Measurements from ENCODE around the gene SLC24A3.

The SLC24A3 gene

GRCh38 chr20:19652591-19653026, 440.2 kb downstream of the SLC24A3 start:
- peaks cover 6% of the 10 kb centered on the region for H3K4me1 ChIP-seq (ENCODE audit: insufficient read depth, low read length, poor library complexity, severe bottlenecking)
- H3K9me3 ChIP-seq (ENCODE audit: insufficient read depth, low read depth, low read length) = no peaks in the 10 kb centered on the region
- H3K36me3 ChIP-seq (ENCODE audit: insufficient read depth, low read length) = no peaks in the 10 kb centered on the region
- H3K4me2 ChIP-seq (ENCODE audit: low read depth, low read length, poor library complexity, severe bottlenecking) = no peak overlapping the region
- H3F3A ChIP-seq (ENCODE audit: low read depth) = no peaks in the 10 kb centered on the region
- no peaks in the 10 kb centered on the region for H3K79me2 ChIP-seq (ENCODE audit: insufficient read depth, low read length)
- H4K20me1 ChIP-seq (ENCODE audit: insufficient read depth, low read length, poor library complexity, severe bottlenecking) = no peaks in the 10 kb centered on the region
- H3K9ac ChIP-seq (ENCODE audit: low read depth, low read length, poor library complexity, severe bottlenecking) = no peak overlapping the region
- no peak for TF ChIP-seq EZH2phosphoT487 (IDR thresholded peaks at IDR 0.05; ENCODE audit: borderline replicate concordance)
- no peak for TF ChIP-seq CTCF (conservative IDR thresholded peaks at IDR 0.05; ENCODE audit: low read length)
- H3K9me2 ChIP-seq (replicated peaks; ENCODE audit: low read depth, low read length) = no peaks in the 10 kb centered on the region
- no peak overlapping the region for H2AFZ ChIP-seq (ENCODE audit: low read length)
- no peaks in the 10 kb centered on the region for H3K27me3 ChIP-seq (ENCODE audit: insufficient read depth, low read length, poor library complexity, severe bottlenecking)
- no peak overlapping the region for H3K4me3 ChIP-seq (ENCODE audit: low read length, poor library complexity, severe bottlenecking)

- TF ChIP-seq EZH2phosphoT487 (IDR thresholded peaks at IDR 0.05; ENCODE audit: borderline replicate concordance) = no peak
- TF ChIP-seq CTCF (conservative IDR thresholded peaks at IDR 0.05; ENCODE audit: low read length) = no peak
- H3K4me2 ChIP-seq (ENCODE audit: low read depth, low read length, poor library complexity, severe bottlenecking) = no peak overlapping the region
- H3K27me3 ChIP-seq (ENCODE audit: insufficient read depth, low read length, poor library complexity, severe bottlenecking) = no peaks in the 10 kb centered on the region
- no peaks in the 10 kb centered on the region for H3K79me2 ChIP-seq (ENCODE audit: insufficient read depth, low read length)
- no peaks in the 10 kb centered on the region for H3K36me3 ChIP-seq (ENCODE audit: insufficient read depth, low read length)
- H3K9me2 ChIP-seq (replicated peaks; ENCODE audit: low read depth, low read length) = no peaks in the 10 kb centered on the region
- no peak overlapping the region for H3K4me3 ChIP-seq (ENCODE audit: low read length, poor library complexity, severe bottlenecking)
- peaks cover 6% of the 10 kb centered on the region for H3K4me1 ChIP-seq (ENCODE audit: insufficient read depth, low read length, poor library complexity, severe bottlenecking)
- no peaks in the 10 kb centered on the region for H3F3A ChIP-seq (ENCODE audit: low read depth)
- no peak overlapping the region for H3K9ac ChIP-seq (ENCODE audit: low read depth, low read length, poor library complexity, severe bottlenecking)
- H2AFZ ChIP-seq (ENCODE audit: low read length) = no peak overlapping the region
- H4K20me1 ChIP-seq (ENCODE audit: insufficient read depth, low read length, poor library complexity, severe bottlenecking) = no peaks in the 10 kb centered on the region
- no peaks in the 10 kb centered on the region for H3K9me3 ChIP-seq (ENCODE audit: insufficient read depth, low read depth, low read length)
Observed at GRCh38 chr20:19653327-19653726, 440.9 kb downstream of the SLC24A3 start.

GRCh38 chr20:19654921-19655320, 442.5 kb downstream of the SLC24A3 start:
- no peaks in the 10 kb centered on the region for H3K9me2 ChIP-seq (replicated peaks; ENCODE audit: low read depth, low read length)
- H3K4me2 ChIP-seq (ENCODE audit: low read depth, low read length, poor library complexity, severe bottlenecking) = no peak overlapping the region
- no peaks in the 10 kb centered on the region for H3K9me3 ChIP-seq (ENCODE audit: insufficient read depth, low read depth, low read length)
- H3K27me3 ChIP-seq (ENCODE audit: insufficient read depth, low read length, poor library complexity, severe bottlenecking) = no peaks in the 10 kb centered on the region
- no peaks in the 10 kb centered on the region for H4K20me1 ChIP-seq (ENCODE audit: insufficient read depth, low read length, poor library complexity, severe bottlenecking)
- no peaks in the 10 kb centered on the region for H3K79me2 ChIP-seq (ENCODE audit: insufficient read depth, low read length)
- H2AFZ ChIP-seq (ENCODE audit: low read length) = no peak overlapping the region
- TF ChIP-seq CTCF (conservative IDR thresholded peaks at IDR 0.05; ENCODE audit: low read length) (no peak), EZH2phosphoT487 (IDR thresholded peaks at IDR 0.05; ENCODE audit: borderline replicate concordance) (no peak)
- no peak overlapping the region for H3K4me3 ChIP-seq (ENCODE audit: low read length, poor library complexity, severe bottlenecking)
- H3K9ac ChIP-seq (ENCODE audit: low read depth, low read length, poor library complexity, severe bottlenecking) = no peak overlapping the region
- no peaks in the 10 kb centered on the region for H3K36me3 ChIP-seq (ENCODE audit: insufficient read depth, low read length)
- H3F3A ChIP-seq (ENCODE audit: low read depth) = no peaks in the 10 kb centered on the region
- peaks cover 6% of the 10 kb centered on the region for H3K4me1 ChIP-seq (ENCODE audit: insufficient read depth, low read length, poor library complexity, severe bottlenecking)
